Activated CD4-positive, alpha-beta T cell treated with anti-CD3 and anti-CD28 coated beads, Interleukin-2, amount 10 ng/mL, durations not matched to agents 7 days and 5 days (primary cell): ENCODE measurements around the gene MYO5A. TPM values are rescaled to one million over a fixed set of nuclear protein-coding genes. Genes with fewer than 3 reads are reported as not detected.
"Not testable (repeated sequence)": the region's sequence is repeated elsewhere in the genome, so short reads cannot be mapped to it uniquely, and the experiment has no call there.

Experiments used
- CTCF ChIA-PET: fragments of 350-600 bp; sonication (Branson Sonifier 250); formaldehyde crosslinking; loops from one replicate; lab custom pipeline; 2021; ENCODE audit warnings: antibody characterized with exemption; lab: Charles Lee
- POLR2A ChIA-PET: fragments of 350-600 bp; sonication (Branson Sonifier 250); formaldehyde crosslinking; loops from one replicate; lab custom pipeline; 2021; ENCODE audit warnings: antibody characterized with exemption; lab: Charles Lee
- DNase-seq: peaks from one replicate; pipeline ENCODE4 v3.0.0-alpha.2; 2020
- H3K27ac Mint-ChIP-seq: one replicate; pipeline ENCODE4 v1.8.0; 2021; ENCODE audit warnings: mild to moderate bottlenecking, moderate library complexity, mixed read lengths
- H3K27me3 Mint-ChIP-seq: one replicate; pipeline ENCODE4 v1.8.0; 2021; ENCODE audit warnings: mixed read lengths
- H3K36me3 Mint-ChIP-seq: one replicate; pipeline ENCODE4 v1.8.0; 2021; ENCODE audit warnings: low read depth, mixed read lengths
- H3K4me1 Mint-ChIP-seq: one replicate; pipeline ENCODE4 v1.8.0; 2021; ENCODE audit warnings: mixed read lengths
- H3K4me3 Mint-ChIP-seq: one replicate; pipeline ENCODE4 v1.8.0; 2021; ENCODE audit warnings: mild to moderate bottlenecking, moderate library complexity, mixed read lengths
- H3K9me3 Mint-ChIP-seq: one replicate; pipeline ENCODE4 v1.8.0; 2021; ENCODE audit warnings: mixed read lengths
- total RNA-seq, 2 experiments: library from RNA; stranded (reverse); gene quantifications; one replicate each; pipeline ENCODE4 v1.2.3, GENCODE V29; 2021

MYO5A gene
- total RNA-seq, 2 experiments from 2014 or later = 34.0 to 34.5 TPM

- Mint-ChIP-seq H3K27ac (no peak overlapping the region), H3K36me3 (peaks cover 6% of the 10 kb centered on the region), H3K27me3 (no peaks in the 10 kb centered on the region), H3K9me3 (no peaks in the 10 kb centered on the region), H3K4me3 (no peak overlapping the region), H3K4me1 (peaks cover 3% of the 10 kb centered on the region)
- CTCF ChIA-PET = interaction anchor here (0.8 to 1.5 kb wide), 2 partner anchors 15 to 20 kb away, joined by 3 to 4 read pairs; no protein-coding TSS in a partner anchor
- no peak for DNase-seq
- POLR2A ChIA-PET = no interaction called here
Measured at GRCh38 chr15:52421029-52421428, 107.7 kb downstream of the MYO5A start.

GRCh38 chr15:52419494-52419893 is 109.2 kb downstream of the MYO5A start:
- CTCF ChIA-PET = no interaction called here
- POLR2A ChIA-PET = no interaction called here
- Mint-ChIP-seq H3K4me3 (no peak overlapping the region), H3K27me3 (no peaks in the 10 kb centered on the region), H3K4me1 (peaks cover 3% of the 10 kb centered on the region), H3K36me3 (peaks cover 3% of the 10 kb centered on the region), H3K9me3 (no peaks in the 10 kb centered on the region), H3K27ac (no peak overlapping the region)
- DNase-seq = no peak

GRCh38 chr15:52417957-52418356 is 110.7 kb downstream of the MYO5A start:
- Mint-ChIP-seq H3K4me1 (peaks cover 3% of the 10 kb centered on the region), H3K9me3 (no peaks in the 10 kb centered on the region), H3K4me3 (no peak overlapping the region), H3K27ac (no peak overlapping the region), H3K36me3 (peaks cover 3% of the 10 kb centered on the region), H3K27me3 (no peaks in the 10 kb centered on the region)
- CTCF ChIA-PET = interaction anchor here (1.1 kb wide), 1 partner anchor 24 kb away, joined by 4 read pairs; no protein-coding TSS in a partner anchor
- no peak for DNase-seq
- POLR2A ChIA-PET = no interaction called here

- H3K27ac Mint-ChIP-seq = no peak overlapping the region
- peaks cover 3% of the 10 kb centered on the region for H3K36me3 Mint-ChIP-seq
- POLR2A ChIA-PET = no interaction called here
- no peak for DNase-seq
- no peaks in the 10 kb centered on the region for H3K9me3 Mint-ChIP-seq
- CTCF ChIA-PET = interaction anchor here (0.6 to 1.1 kb wide), 2 partner anchors 25 to 156 kb away, joined by 4 read pairs; no protein-coding TSS in a partner anchor
- peaks cover 3% of the 10 kb centered on the region for H3K4me1 Mint-ChIP-seq
- H3K4me3 Mint-ChIP-seq = no peak overlapping the region
- no peaks in the 10 kb centered on the region for H3K27me3 Mint-ChIP-seq
Measured at GRCh38 chr15:52417521-52417920, 111.2 kb downstream of the MYO5A start.

GRCh38 chr15:52416566-52416965 is 112.1 kb downstream of the MYO5A start:
- DNase-seq, H3K36me3 Mint-ChIP-seq, POLR2A ChIA-PET, H3K4me1 Mint-ChIP-seq, H3K27ac Mint-ChIP-seq, H3K4me3 Mint-ChIP-seq, H3K27me3 Mint-ChIP-seq, CTCF ChIA-PET, H3K9me3 Mint-ChIP-seq: not testable (repeated sequence)

GRCh38 chr15:52415628-52416027 is 113.1 kb downstream of the MYO5A start:
- CTCF ChIA-PET = interaction anchor here (1.3 kb wide), 1 partner anchor 9 kb away, joined by 4 read pairs; no protein-coding TSS in a partner anchor
- no peaks in the 10 kb centered on the region for H3K36me3 Mint-ChIP-seq
- DNase-seq = no peak
- H3K9me3 Mint-ChIP-seq = no peaks in the 10 kb centered on the region
- H3K27ac Mint-ChIP-seq = no peak overlapping the region
- H3K4me1 Mint-ChIP-seq = peaks cover 3% of the 10 kb centered on the region
- POLR2A ChIA-PET = no interaction called here
- no peak overlapping the region for H3K4me3 Mint-ChIP-seq
- no peaks in the 10 kb centered on the region for H3K27me3 Mint-ChIP-seq

- no peak overlapping the region for H3K27ac Mint-ChIP-seq
- H3K27me3 Mint-ChIP-seq = no peaks in the 10 kb centered on the region
- no peak overlapping the region for H3K4me3 Mint-ChIP-seq
- ChIA-PET CTCF (interaction anchor here (1.3 kb wide), 1 partner anchor 8 kb away, joined by 4 read pairs; no protein-coding TSS in a partner anchor), POLR2A (no interaction called here)
- H3K4me1 Mint-ChIP-seq = peaks cover 3% of the 10 kb centered on the region
- DNase-seq = no peak
- H3K36me3 Mint-ChIP-seq = no peaks in the 10 kb centered on the region
- no peaks in the 10 kb centered on the region for H3K9me3 Mint-ChIP-seq
Measured at GRCh38 chr15:52414936-52415335, 113.7 kb downstream of the MYO5A start.

- H3K4me1 Mint-ChIP-seq = no peaks in the 10 kb centered on the region
- H3K9me3 Mint-ChIP-seq = no peaks in the 10 kb centered on the region
- H3K27ac Mint-ChIP-seq = no peak overlapping the region
- ChIA-PET CTCF (no interaction called here), POLR2A (no interaction called here)
- peaks cover 14% of the 10 kb centered on the region for H3K36me3 Mint-ChIP-seq
- H3K27me3 Mint-ChIP-seq = no peaks in the 10 kb centered on the region
- no peak overlapping the region for H3K4me3 Mint-ChIP-seq
- no peak for DNase-seq
Measured at GRCh38 chr15:52408823-52409222, 119.9 kb downstream of the MYO5A start.

- ChIA-PET CTCF (interaction anchor here (1.4 kb wide), 1 partner anchor 8 kb away, joined by 4 read pairs; no protein-coding TSS in a partner anchor), POLR2A (no interaction called here)
Measured at GRCh38 chr15:52407374-52407773, 121.3 kb downstream of the MYO5A start.

GRCh38 chr15:52406601-52407000 is 122.1 kb downstream of the MYO5A start:
- Mint-ChIP-seq H3K4me1 (no peaks in the 10 kb centered on the region), H3K9me3 (no peaks in the 10 kb centered on the region), H3K4me3 (no peak overlapping the region), H3K27ac (no peak overlapping the region), H3K36me3 (peaks cover 27% of the 10 kb centered on the region), H3K27me3 (no peaks in the 10 kb centered on the region)
- DNase-seq = no peak
- ChIA-PET CTCF (interaction anchor here (0.7 to 1.4 kb wide), 3 partner anchors 9 to 272 kb away, joined by 3 to 4 read pairs (median 4); no protein-coding TSS in a partner anchor), POLR2A (no interaction called here)

More at GRCh38 chr15:52407374-52407773, 121.3 kb downstream of the MYO5A start:
- Mint-ChIP-seq H3K4me1 (no peaks in the 10 kb centered on the region), H3K27ac (no peak overlapping the region), H3K27me3 (no peaks in the 10 kb centered on the region), H3K4me3 (no peak overlapping the region), H3K36me3 (peaks cover 22% of the 10 kb centered on the region), H3K9me3 (no peaks in the 10 kb centered on the region)
- no peak for DNase-seq

- no peak overlapping the region for H3K4me3 Mint-ChIP-seq
- peaks cover 27% of the 10 kb centered on the region for H3K36me3 Mint-ChIP-seq
- H3K27ac Mint-ChIP-seq = no peak overlapping the region
- no peaks in the 10 kb centered on the region for H3K4me1 Mint-ChIP-seq
- H3K9me3 Mint-ChIP-seq = no peaks in the 10 kb centered on the region
- no peaks in the 10 kb centered on the region for H3K27me3 Mint-ChIP-seq
- ChIA-PET POLR2A (no interaction called here), CTCF (interaction anchor here (1.1 to 1.4 kb wide), 2 partner anchors 10 kb away, joined by 4 read pairs; no protein-coding TSS in a partner anchor)
- DNase-seq = no peak
Measured at GRCh38 chr15:52405856-52406255, 122.8 kb downstream of the MYO5A start.

- no peaks in the 10 kb centered on the region for H3K9me3 Mint-ChIP-seq
- no peak overlapping the region for H3K27ac Mint-ChIP-seq
- peaks cover 4% of the 10 kb centered on the region for H3K4me1 Mint-ChIP-seq
- ChIA-PET CTCF (no interaction called here), POLR2A (no interaction called here)
- H3K4me3 Mint-ChIP-seq = no peak overlapping the region
- no peaks in the 10 kb centered on the region for H3K27me3 Mint-ChIP-seq
- DNase-seq = no peak
- peaks cover 14% of the 10 kb centered on the region for H3K36me3 Mint-ChIP-seq
Measured at GRCh38 chr15:52397118-52397517, 131.6 kb downstream of the MYO5A start.

GRCh38 chr15:52394118-52394517 is 134.6 kb downstream of the MYO5A start:
- H3K27ac Mint-ChIP-seq = no peak overlapping the region
- H3K27me3 Mint-ChIP-seq = no peaks in the 10 kb centered on the region
- POLR2A ChIA-PET = no interaction called here
- peaks cover 23% of the 10 kb centered on the region for H3K36me3 Mint-ChIP-seq
- no peak overlapping the region for H3K4me3 Mint-ChIP-seq
- CTCF ChIA-PET = no interaction called here
- peaks cover 4% of the 10 kb centered on the region for H3K4me1 Mint-ChIP-seq
- DNase-seq = no peak
- H3K9me3 Mint-ChIP-seq = no peaks in the 10 kb centered on the region
